Erythroblast (primary cell): ENCODE measurements around the gene CUL7.

Experiments
- GATA1 ChIP-seq: IDR thresholded peaks from 2 replicates; pipeline ENCODE4 v1.6.1; 2011; ENCODE audit warnings: low read depth, mild to moderate bottlenecking, control low read depth, low read length, moderate library complexity
- POLR2A ChIP-seq: IDR thresholded peaks from 2 replicates; pipeline ENCODE4 v1.6.1; 2011; ENCODE audit warnings: mild to moderate bottlenecking, low read length

- no peak for TF ChIP-seq POLR2A
- no peak for TF ChIP-seq GATA1
These were observed 23.0 kb upstream of the CUL7 start for GRCh38 chr6:43076464-43077332.
